Neural progenitor cell (in vitro differentiated cells): ENCODE data around the gene MYO1D. TPM values are rescaled to one million over a fixed set of nuclear protein-coding genes. Genes with fewer than 3 reads are reported as not detected.

Source experiments
- DNase-seq: peaks from one replicate; pipeline ENCODE4 v3.0.0-alpha.2; 2016; ENCODE audit warnings: low spot score
- H2AFZ ChIP-seq: fragments of 200-600 bp; sonication (generic); replicated peaks from 2 replicates; pipeline ENCODE4 v1.6.1; 2016; ENCODE audit warnings: antibody characterized with exemption
- H3F3A ChIP-seq: fragments of 200-600 bp; sonication (generic); 2 replicates; pipeline ENCODE4 v1.6.1; 2016; ENCODE audit warnings: antibody characterized with exemption, low read depth
- H3K27ac ChIP-seq: fragments of 200-600 bp; sonication (generic); 2 replicates; pipeline ENCODE4 v1.5.1; 2016; ENCODE audit warnings: mild to moderate bottlenecking
- H3K27me3 ChIP-seq: fragments of 200-600 bp; sonication (generic); 2 replicates; pipeline ENCODE4 v1.6.1; 2016; ENCODE audit warnings: mild to moderate bottlenecking, moderate library complexity
- H3K36me3 ChIP-seq: fragments of 200-600 bp; sonication (generic); 2 replicates; pipeline ENCODE4 v1.5.1; 2016
- H3K4me1 ChIP-seq: fragments of 200-600 bp; sonication (generic); 2 replicates; pipeline ENCODE4 v1.6.1; 2016; ENCODE audit warnings: mixed run types
- H3K4me2 ChIP-seq: fragments of 200-600 bp; sonication (generic); 2 replicates; pipeline ENCODE4 v1.6.1; 2016
- H3K4me3 ChIP-seq: fragments of 200-600 bp; sonication (generic); 2 replicates; pipeline ENCODE4 v1.5.1; 2016
- H3K79me2 ChIP-seq: fragments of 200-600 bp; sonication (generic); 2 replicates; pipeline ENCODE4 v1.6.1; 2016; ENCODE audit warnings: low read depth
- H3K9ac ChIP-seq: fragments of 200-600 bp; sonication (generic); 2 replicates; pipeline ENCODE4 v1.6.1; 2016
- H3K9me3 ChIP-seq: fragments of 200-600 bp; sonication (generic); 2 replicates; pipeline ENCODE4 v1.5.1; 2016; ENCODE audit warnings: low read depth
- H4K20me1 ChIP-seq: fragments of 200-600 bp; sonication (generic); 2 replicates; pipeline ENCODE4 v1.6.1; 2016; ENCODE audit warnings: low read depth
- H3K27ac Mint-ChIP-seq: 3 replicates; pipeline ENCODE4 v1.8.0; 2021; ENCODE audit warnings: mixed read lengths
- H3K27me3 Mint-ChIP-seq: 2 replicates; pipeline ENCODE4 v1.8.0; 2022; ENCODE audit warnings: low read depth, mild to moderate bottlenecking, inconsistent platforms, moderate library complexity, mixed read lengths; ENCODE audit not compliant: insufficient read depth
- H3K36me3 Mint-ChIP-seq: 3 replicates; pipeline ENCODE4 v1.8.0; 2021; ENCODE audit warnings: mixed read lengths
- H3K4me1 Mint-ChIP-seq: 3 replicates; pipeline ENCODE4 v1.8.0; 2021; ENCODE audit warnings: mixed read lengths
- H3K4me3 Mint-ChIP-seq: 3 replicates; pipeline ENCODE4 v1.8.0; 2021; ENCODE audit warnings: mild to moderate bottlenecking, moderate library complexity, mixed read lengths
- H3K9me3 Mint-ChIP-seq: 3 replicates; pipeline ENCODE4 v1.8.0; 2020; ENCODE audit warnings: mixed read lengths
- EZH2 ChIP-seq: fragments of 200-600 bp; sonication (generic); IDR thresholded peaks from 2 replicates; pipeline ENCODE4 v1.6.1; 2017; ENCODE audit warnings: antibody characterized with exemption, mild to moderate bottlenecking, moderate library complexity
- EZH2phosphoT487 ChIP-seq: fragments of 200-600 bp; sonication (generic); IDR thresholded peaks from 2 replicates; pipeline ENCODE4 v1.6.1; 2017; ENCODE audit warnings: antibody characterized with exemption
- total RNA-seq: library from RNA; depleted of rRNA; stranded (reverse); fragments of >200 nt; gene quantifications from 2 replicates; pipeline ENCODE4 v1.2.3, GENCODE V29; 2015; ENCODE audit warnings: low replicate concordance
- TF ChIP-seq, protein P1 (sequence below): fragments of 200-600 bp; sonication (generic); IDR thresholded peaks from 2 replicates; pipeline ENCODE4 v1.5.1; 2017; ENCODE audit warnings: antibody characterized with exemption, mild to moderate bottlenecking

Gene MYO1D
- total RNA-seq, 1 donor from 2014 or later: 6.2 TPM

DNA sequence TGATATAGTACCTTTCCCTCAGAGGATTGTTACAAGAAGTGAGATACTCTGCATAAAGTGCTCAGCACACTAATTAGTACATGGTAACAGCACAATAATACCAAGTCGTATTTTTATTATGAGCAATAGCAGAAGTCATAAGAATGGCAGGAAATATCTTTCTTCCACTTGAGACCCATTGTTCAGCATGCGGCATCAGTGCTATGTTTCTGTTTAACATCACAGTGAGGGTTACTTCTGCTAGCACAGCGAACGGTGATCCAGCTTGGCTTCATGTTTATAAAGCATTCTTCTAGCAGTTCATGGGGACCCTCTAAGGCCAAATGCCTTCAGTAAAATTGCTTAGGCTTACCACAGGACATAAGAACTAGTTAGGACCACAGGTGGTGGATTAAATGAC is 83.1 kb downstream of the MYO1D start:
- H3K9me3 Mint-ChIP-seq: no peaks in the 10 kb centered on the region

DNA sequence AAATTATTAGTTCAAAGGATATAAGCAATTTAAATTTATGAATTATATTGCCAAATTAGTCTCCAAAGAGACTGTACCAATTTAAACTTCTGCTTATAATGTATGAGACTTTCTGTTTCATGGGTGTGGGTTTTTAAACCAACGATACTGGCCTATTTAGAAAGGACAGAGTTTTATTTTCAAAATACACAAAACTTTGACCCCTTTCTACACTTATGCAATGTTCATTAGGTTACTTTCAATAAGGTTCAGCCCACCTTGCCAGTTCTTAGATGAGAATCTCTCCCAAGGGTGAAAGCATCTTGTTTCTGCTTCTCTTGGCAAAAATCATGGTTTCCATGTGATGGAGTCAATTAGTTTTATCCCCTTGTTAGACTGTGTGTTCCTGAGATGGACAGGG is 84.7 kb downstream of the MYO1D start:
- TF ChIP-seq, protein P1, sequence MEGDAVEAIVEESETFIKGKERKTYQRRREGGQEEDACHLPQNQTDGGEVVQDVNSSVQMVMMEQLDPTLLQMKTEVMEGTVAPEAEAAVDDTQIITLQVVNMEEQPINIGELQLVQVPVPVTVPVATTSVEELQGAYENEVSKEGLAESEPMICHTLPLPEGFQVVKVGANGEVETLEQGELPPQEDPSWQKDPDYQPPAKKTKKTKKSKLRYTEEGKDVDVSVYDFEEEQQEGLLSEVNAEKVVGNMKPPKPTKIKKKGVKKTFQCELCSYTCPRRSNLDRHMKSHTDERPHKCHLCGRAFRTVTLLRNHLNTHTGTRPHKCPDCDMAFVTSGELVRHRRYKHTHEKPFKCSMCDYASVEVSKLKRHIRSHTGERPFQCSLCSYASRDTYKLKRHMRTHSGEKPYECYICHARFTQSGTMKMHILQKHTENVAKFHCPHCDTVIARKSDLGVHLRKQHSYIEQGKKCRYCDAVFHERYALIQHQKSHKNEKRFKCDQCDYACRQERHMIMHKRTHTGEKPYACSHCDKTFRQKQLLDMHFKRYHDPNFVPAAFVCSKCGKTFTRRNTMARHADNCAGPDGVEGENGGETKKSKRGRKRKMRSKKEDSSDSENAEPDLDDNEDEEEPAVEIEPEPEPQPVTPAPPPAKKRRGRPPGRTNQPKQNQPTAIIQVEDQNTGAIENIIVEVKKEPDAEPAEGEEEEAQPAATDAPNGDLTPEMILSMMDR: no peak
- TF ChIP-seq EZH2 (no peak), EZH2phosphoT487 (no peak)
- no peaks in the 10 kb centered on the region for H3K4me1 ChIP-seq
- no peak overlapping the region for H2AFZ ChIP-seq
- no peak overlapping the region for H3K4me3 ChIP-seq
- H3K36me3 Mint-ChIP-seq: no peaks in the 10 kb centered on the region
- no peaks in the 10 kb centered on the region for H3K4me1 Mint-ChIP-seq
- H3K4me3 Mint-ChIP-seq: no peak overlapping the region
- H3K36me3 ChIP-seq: no peaks in the 10 kb centered on the region
- H3K79me2 ChIP-seq: no peaks in the 10 kb centered on the region
- DNase-seq: no peak
- H3K27ac ChIP-seq: no peak overlapping the region
- H3K9me3 Mint-ChIP-seq: no peaks in the 10 kb centered on the region
- no peaks in the 10 kb centered on the region for H3F3A ChIP-seq
- H3K27ac Mint-ChIP-seq: no peak overlapping the region
- peaks cover 2% of the 10 kb centered on the region for H3K27me3 Mint-ChIP-seq
- no peak overlapping the region for H3K9ac ChIP-seq
- H4K20me1 ChIP-seq: no peaks in the 10 kb centered on the region
- no peaks in the 10 kb centered on the region for H3K27me3 ChIP-seq
- no peaks in the 10 kb centered on the region for H3K9me3 ChIP-seq
- H3K4me2 ChIP-seq: no peak overlapping the region

More for the DNA sequence above, 83.1 kb downstream of the MYO1D start:
- H3K9ac ChIP-seq: no peak overlapping the region
- Mint-ChIP-seq H3K27ac (no peak overlapping the region), H3K27me3 (peaks cover 2% of the 10 kb centered on the region), H3K4me1 (no peaks in the 10 kb centered on the region), H3K4me3 (no peak overlapping the region), H3K36me3 (no peaks in the 10 kb centered on the region)
- TF ChIP-seq, protein P1: no peak
- TF ChIP-seq EZH2: no peak
- no peak for TF ChIP-seq EZH2phosphoT487
- no peaks in the 10 kb centered on the region for H3K27me3 ChIP-seq
- no peak for DNase-seq
- no peak overlapping the region for H3K27ac ChIP-seq
- H3K4me1 ChIP-seq: no peaks in the 10 kb centered on the region
- H3K4me2 ChIP-seq: no peak overlapping the region
- no peaks in the 10 kb centered on the region for H3K36me3 ChIP-seq
- H3F3A ChIP-seq: no peaks in the 10 kb centered on the region
- no peak overlapping the region for H2AFZ ChIP-seq
- no peak overlapping the region for H3K4me3 ChIP-seq
- H3K79me2 ChIP-seq: no peaks in the 10 kb centered on the region
- no peaks in the 10 kb centered on the region for H4K20me1 ChIP-seq
- no peaks in the 10 kb centered on the region for H3K9me3 ChIP-seq

DNA sequence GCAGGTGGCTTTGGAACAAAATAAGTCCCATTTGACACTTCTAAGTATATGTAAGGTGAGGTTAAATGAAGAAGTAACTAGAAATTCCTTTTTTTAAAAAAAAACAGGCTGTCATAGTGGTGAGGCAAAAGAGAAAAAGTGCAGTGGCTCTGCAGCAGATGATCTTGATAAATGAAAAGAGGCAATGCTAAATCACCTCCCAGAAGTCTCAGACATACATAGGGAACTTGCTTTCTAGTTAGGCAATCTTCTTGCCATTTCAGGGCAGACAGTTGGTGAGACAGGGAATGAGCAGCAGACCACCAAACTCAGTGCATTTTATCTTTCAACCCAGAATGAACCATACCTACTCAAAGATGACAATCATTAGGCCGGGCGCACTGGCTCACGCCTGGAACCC is 90.8 kb downstream of the MYO1D start:
- H3K9ac ChIP-seq: no peak overlapping the region
- H3K36me3 Mint-ChIP-seq: no peaks in the 10 kb centered on the region

More for the DNA sequence above, 90.8 kb downstream of the MYO1D start:
- Histone ChIP-seq H3K27ac (no peak overlapping the region), H4K20me1 (no peaks in the 10 kb centered on the region), H3K4me1 (no peaks in the 10 kb centered on the region), H2AFZ (no peak overlapping the region), H3K79me2 (no peaks in the 10 kb centered on the region), H3K36me3 (no peaks in the 10 kb centered on the region), H3K27me3 (no peaks in the 10 kb centered on the region), H3F3A (no peaks in the 10 kb centered on the region), H3K9me3 (no peaks in the 10 kb centered on the region), H3K4me2 (no peak overlapping the region), H3K4me3 (no peak overlapping the region)
- H3K4me1 Mint-ChIP-seq: no peaks in the 10 kb centered on the region
- TF ChIP-seq EZH2phosphoT487 (no peak), EZH2 (no peak)
- TF ChIP-seq, protein P1: no peak
- DNase-seq: no peak
- H3K9me3 Mint-ChIP-seq: no peaks in the 10 kb centered on the region
- H3K27me3 Mint-ChIP-seq: no peaks in the 10 kb centered on the region
- no peak overlapping the region for H3K4me3 Mint-ChIP-seq
- H3K27ac Mint-ChIP-seq: no peak overlapping the region
